MM.1S (cell line): ENCODE measurements around the gene CACNA1I.

Experiments used
- CTCF ChIP-seq: fragments of 300-600 bp; sonication (generic); IDR thresholded peaks from 2 replicates; pipeline ENCODE4 v1.5.1; 2016; ENCODE audit warnings: antibody characterized with exemption, low read length, mixed read lengths
- EZH2 ChIP-seq: fragments of 300-600 bp; sonication (generic); optimal IDR thresholded peaks from 2 replicates; pipeline ENCODE3; 2017; ENCODE audit warnings: low read depth, mild to moderate bottlenecking, antibody characterized with exemption, low read length, mixed read lengths

GRCh38 chr22:39593931-39594285 lies 23.4 kb downstream of the CACNA1I start:
- TF ChIP-seq CTCF (no peak), EZH2 (no peak)
